HEK293 (cell line): ENCODE measurements around the gene ODF2.

Experiments used
- CTCF ChIP-seq: fragments of 450-650 bp; formaldehyde crosslinking; IDR thresholded peaks from 2 replicates; pipeline ENCODE4 v1.5.1; 2016; ENCODE audit warnings: missing biosample characterization, missing genetic modification characterization
- FEZF1 ChIP-seq: fragments of 450-650 bp; formaldehyde crosslinking; IDR thresholded peaks from 2 replicates; pipeline ENCODE4 v1.5.1; 2016; ENCODE audit warnings: missing biosample characterization, missing genetic modification characterization
- HIC1 ChIP-seq: fragments of 450-650 bp; formaldehyde crosslinking; IDR thresholded peaks from 2 replicates; pipeline ENCODE4 v1.5.1; 2016; ENCODE audit warnings: missing biosample characterization, missing genetic modification characterization
- REST ChIP-seq: fragments of 450-650 bp; formaldehyde crosslinking; IDR thresholded peaks from 2 replicates; pipeline ENCODE4 v1.5.1; 2016; ENCODE audit warnings: missing biosample characterization, missing genetic modification characterization
- ZNF24 ChIP-seq: fragments of 450-650 bp; formaldehyde crosslinking; IDR thresholded peaks from 2 replicates; pipeline ENCODE4 v1.5.1; 2016; ENCODE audit warnings: missing biosample characterization, missing genetic modification characterization
- ZNF302 ChIP-seq: fragments of 450-650 bp; formaldehyde crosslinking; IDR thresholded peaks from 2 replicates; pipeline ENCODE4 v1.5.1; 2016; ENCODE audit warnings: missing biosample characterization, missing genetic modification characterization, low read depth

- no peak for TF ChIP-seq ZNF302 (tag by site-specific recombination)
- no peak for TF ChIP-seq CTCF (tag by site-specific recombination)
- TF ChIP-seq FEZF1 = no peak
- TF ChIP-seq ZNF24 (tag by site-specific recombination) = no peak
- TF ChIP-seq HIC1 (tag by site-specific recombination) = no peak
- TF ChIP-seq REST (tag by site-specific recombination) = no peak
These were observed 39.3 kb upstream of the ODF2 start for GRCh38 chr9:128416432-128417019.
